Superior temporal gyrus (tissue), 1 donor: ENCODE measurements around the gene HACD3.
A peak's percentile ranks its signal among the peaks of the same experiment; 100 is the strongest.

ENCODE experiments used
- DNase-seq: peaks from one replicate; pipeline ENCODE4 v3.0.0-alpha.2; 2016; ENCODE audit errors: extremely low spot score

The HACD3 gene, protein sequence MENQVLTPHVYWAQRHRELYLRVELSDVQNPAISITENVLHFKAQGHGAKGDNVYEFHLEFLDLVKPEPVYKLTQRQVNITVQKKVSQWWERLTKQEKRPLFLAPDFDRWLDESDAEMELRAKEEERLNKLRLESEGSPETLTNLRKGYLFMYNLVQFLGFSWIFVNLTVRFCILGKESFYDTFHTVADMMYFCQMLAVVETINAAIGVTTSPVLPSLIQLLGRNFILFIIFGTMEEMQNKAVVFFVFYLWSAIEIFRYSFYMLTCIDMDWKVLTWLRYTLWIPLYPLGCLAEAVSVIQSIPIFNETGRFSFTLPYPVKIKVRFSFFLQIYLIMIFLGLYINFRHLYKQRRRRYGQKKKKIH

DNA sequence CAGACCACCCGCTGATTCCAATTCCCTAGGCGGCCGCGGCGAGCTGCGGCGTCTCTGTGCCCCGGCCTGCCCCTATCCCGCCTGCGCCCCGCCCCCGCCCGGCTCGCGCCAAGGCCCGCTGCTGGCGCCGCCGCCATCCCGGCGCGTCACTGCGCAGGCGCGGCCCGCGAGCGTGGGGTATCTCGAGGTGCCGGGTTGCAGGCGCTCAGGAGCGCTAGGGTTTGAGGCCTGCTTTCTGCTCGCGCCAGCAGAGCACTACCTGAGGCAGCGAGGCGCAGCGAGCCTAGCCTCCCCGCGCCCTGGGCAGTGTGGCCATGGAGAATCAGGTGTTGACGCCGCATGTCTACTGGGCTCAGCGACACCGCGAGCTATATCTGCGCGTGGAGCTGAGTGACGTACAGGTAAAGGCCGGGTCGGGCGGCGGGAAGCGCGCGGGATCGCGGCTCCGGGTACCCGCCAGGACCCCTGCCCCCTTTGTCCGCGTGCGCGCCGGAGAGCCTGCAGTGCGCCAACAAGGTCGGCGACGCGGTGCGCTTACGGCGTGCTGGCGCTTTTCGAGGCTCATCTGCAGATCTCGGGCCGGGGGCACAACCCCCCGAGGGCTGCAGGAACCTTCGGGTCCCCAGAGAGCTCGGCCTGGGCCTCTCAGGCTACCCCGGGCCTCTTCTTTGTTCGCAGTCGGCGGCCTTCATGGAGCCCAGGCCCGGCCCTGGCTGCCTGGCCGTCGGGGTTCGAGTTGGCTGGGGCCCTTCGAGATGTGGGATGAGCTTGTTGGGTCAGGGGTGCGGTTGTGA is at the start of gene HACD3:
HACD3 (plus strand) TSS at position 146 of the 794 bp plus-strand sequence; CDS start at position 315, 169 bp downstream.
- peak; percentile 79 for DNase-seq

DNA sequence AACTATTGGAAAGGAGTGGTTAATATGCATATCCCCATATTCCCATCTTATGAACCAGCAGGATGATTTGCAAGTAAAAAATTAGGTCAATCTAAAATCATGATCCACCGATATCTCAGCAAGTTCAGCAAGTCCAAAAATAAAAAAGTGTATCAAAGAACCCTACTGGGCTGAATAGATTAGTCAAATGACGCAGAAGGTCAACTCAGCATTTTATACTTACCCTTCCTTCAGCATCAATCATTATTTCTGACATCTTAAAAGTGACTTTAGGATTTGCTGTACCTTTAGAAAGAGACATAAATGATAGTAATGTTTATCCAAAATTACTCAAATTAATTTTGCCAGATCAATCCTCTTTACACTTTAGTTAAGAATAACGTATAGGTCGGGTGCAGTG is 45.4 kb upstream of the HACD3 start:
- no peak for DNase-seq

DNA sequence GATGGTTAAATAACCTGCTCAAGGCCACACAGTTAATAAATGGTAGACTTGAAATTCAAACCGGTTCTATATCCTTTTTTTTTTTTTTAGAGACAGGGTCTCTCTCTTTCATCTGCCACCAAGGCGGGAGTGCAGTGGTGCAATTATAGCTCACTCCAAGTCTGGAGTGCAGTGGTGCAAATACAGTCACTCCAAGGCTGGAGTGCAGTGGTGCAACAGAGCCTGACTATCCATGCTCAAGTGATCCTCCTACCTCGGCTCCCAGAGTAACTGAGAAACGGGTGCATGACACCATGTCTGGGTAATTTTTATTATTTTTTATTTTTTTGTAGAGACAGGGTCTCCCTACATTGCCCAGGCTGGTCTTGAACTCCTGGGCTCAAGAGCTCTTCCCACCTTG is 36.2 kb upstream of the HACD3 start:
- no peak for DNase-seq

DNA sequence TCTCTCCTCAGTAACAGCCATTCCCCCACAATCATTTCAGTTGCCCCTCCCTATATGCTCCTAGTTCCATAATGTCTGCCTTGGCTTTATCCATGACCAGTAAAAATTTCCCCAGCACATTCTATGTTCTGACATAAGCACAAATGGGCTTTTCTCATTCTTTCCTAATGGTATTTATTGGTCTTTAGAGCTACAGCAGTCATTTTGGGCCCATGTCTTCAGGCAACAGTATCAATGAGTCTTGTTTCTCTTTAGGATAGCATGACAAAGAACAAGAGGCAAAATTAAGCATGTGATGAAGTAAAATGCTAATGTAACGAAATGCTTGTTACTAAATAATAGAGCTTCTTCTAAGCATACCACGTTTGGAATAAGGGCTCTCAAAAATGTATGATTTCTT is 20.9 kb upstream of the HACD3 start:
- no peak for DNase-seq

DNA sequence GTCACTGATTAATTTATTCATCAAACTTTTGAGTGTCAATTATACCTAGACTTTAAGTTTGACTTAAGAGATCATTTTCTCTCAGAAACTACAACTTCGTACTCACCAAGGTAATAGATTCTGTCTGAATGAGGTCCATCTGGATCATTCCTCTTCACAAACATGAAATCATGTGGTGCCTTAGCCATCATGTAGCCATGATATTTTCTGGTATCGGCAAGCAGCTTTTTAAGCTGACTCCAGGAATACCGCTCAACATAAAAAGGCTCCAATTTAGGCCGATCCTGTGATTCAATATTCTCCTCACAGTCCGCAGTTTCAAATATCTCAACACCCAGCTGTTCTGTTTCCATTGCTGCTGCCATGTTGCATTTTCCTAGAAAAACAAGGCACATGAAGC is 18.1 kb upstream of the HACD3 start:
- peak; percentile 53 for DNase-seq

DNA sequence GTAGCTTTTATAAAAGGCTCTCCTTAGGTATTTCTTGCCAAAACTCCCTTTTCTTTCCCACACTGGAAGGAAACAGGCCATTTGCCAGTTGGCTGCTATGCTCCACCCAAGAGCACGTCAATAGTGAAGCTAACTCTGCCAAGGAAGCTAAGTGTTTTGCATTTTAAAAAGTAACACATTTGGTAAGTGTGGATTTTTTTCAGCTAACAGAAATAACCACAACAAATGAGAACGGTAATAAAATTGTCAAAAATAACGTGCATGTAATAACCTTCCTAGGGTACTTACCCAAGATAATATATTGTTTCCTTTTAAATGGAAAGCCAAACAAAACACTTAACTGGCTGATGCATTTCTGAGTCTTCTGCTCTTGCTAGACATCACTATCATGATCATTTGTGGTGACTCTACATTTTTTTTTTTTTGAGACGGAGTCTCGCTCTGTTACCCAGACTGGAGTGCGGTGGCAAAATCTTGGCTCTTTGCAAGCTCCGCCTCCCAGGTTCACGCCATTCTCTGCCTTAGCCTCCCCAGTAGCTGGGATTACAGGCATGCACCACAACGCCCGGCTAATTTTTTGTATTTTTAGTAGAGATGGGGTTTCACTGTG is 17.4 kb upstream of the HACD3 start:
- DNase-seq, result peak; percentile 84

GRCh38 chr15:65516997-65517865 is 13.0 kb upstream of the HACD3 start, which contains the start of gene DPP8:
Gene DPP8, minus strand, starts transcription at chr15:65517689. Its CDS starts 5,136 bp downstream, at chr15:65512553.
- DNase-seq, result peak; percentile 94

- DNase-seq, result no peak
Measured at GRCh38 chr15:65517866-65518207, 12.4 kb upstream of the HACD3 start.

- DNase-seq, result no peak
Measured at GRCh38 chr15:65518633-65519285, 11.5 kb upstream of the HACD3 start.

GRCh38 chr15:65521350-65521749 is 8.9 kb upstream of the HACD3 start:
- no peak for DNase-seq

- no peak for DNase-seq
Measured at GRCh38 chr15:65524226-65524625, 6.0 kb upstream of the HACD3 start.

DNA sequence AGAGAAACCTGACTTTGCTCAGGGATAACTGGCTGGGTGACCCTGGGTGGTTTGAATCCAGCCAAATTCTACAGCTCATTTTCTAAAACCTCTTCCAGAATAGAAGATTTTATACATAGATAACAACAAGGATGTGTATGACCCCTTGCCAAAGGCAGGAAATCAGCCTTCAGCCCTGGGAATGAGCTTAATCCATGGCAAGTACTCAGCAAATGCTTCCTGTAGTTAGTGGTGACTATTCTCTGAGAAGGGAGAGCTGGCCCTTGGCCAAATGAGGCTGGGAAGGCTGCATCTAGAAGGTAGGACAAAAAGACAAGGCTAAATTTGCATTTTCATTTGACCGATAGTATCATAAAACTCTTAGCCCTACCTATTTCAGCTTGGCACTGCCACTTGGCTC is 4.6 kb upstream of the HACD3 start:
- DNase-seq, result no peak

DNA sequence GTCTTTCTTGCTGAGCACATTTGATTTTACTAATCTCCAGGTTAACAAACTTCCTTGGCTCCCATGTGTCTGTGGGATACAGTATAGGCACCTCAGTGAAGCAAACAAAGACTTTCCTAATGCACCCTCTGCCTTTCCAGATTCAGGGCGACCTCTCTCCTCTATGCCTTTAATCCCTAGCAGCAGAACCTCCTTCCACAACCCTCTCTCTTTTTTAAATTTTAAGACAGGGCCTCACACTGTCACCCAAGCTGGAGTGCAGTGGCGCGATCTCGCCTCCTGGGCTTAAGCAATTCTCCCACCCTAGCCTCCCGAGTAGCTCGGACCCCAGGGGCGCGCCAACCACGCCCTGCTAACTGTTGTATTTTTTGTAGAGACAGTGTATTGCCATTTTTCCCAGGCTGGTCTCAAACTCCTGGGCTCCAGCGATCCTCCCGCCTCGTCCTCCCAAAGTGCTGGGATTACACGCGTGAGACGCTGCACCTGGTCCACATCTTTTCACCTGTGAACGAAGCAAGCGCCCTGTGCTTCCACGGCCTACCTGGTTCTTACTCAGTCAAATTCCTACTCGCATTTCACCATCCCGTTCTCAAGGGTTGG is 1.7 kb upstream of the HACD3 start:
- DNase-seq, result no peak

GRCh38 chr15:65529762-65530317 is 423 bp upstream of the HACD3 start:
- no peak for DNase-seq

GRCh38 chr15:65532738-65533051 is 2.4 kb downstream of the HACD3 start:
- DNase-seq, result no peak

- DNase-seq, result no peak
Measured at GRCh38 chr15:65533057-65533756, 2.9 kb downstream of the HACD3 start.

DNA sequence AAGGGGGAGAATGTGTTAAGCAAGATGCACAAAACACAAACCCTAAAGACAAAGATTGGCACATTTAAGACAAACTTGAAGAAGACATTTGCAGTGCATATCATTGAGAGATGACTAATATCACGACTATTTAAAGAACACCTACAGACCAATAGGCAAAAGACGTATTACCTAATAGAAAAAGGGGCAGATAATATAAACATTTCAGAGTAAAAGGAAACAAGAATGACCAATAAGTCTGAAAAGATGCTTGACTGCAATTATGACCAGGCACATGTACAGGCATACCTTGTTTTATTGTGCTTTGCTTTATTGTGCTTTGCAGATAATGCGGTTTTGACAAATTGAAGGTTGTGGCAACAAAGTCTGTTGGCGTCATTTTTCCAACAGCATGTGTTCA is 4.9 kb downstream of the HACD3 start:
- DNase-seq, result no peak

DNA sequence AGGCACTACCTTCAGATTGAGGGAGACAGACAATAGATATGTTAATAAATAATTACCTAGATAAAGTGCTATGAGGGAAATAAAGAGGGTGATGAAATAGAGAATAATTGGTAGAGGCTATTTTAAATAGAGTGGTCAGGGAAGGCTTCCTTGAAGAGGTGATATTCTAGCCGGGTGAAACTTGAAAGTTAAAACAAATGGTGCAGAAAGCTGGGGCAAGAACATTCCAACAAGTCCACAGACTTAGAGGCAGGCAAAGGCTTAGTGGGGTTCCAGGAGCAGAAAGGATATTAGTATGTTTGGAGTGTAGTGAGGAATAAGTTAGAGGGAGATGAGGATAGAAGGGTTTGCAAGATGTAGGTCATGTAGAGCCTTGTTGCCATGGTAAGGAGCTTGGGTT is 10.1 kb downstream of the HACD3 start:
- no peak for DNase-seq

- DNase-seq, result no peak
Measured at GRCh38 chr15:65541231-65541820, 11.1 kb downstream of the HACD3 start.

- no peak for DNase-seq
Measured at GRCh38 chr15:65547841-65548240, 17.6 kb downstream of the HACD3 start.
